Measurements from ENCODE around the gene ZNF662.

DNA sequence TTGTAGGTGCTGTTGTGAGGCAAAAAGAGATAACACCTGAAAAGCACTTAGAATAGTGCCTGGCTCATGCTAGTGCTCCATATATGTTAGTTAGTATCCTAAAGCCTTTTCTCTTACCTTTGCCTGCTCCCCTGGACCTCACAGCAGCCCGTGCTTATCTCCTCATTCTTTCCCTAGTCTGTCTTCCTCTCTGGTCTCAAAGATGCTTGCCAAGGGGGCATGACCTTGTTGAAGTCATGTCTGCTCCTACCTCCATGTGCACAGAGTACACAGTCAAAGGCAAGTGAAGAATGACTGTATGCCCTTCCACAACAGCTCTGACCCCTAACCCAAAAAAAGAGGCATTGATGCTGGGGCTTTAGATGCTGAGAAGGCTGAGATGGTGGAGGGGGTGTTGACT lies 29.5 kb upstream of the ZNF662 start:
- TF ChIP-seq EP300 (IDR thresholded peaks at IDR 0.05; ENCODE audit: low read depth), result no peak
- TF ChIP-seq CTCF (IDR thresholded peaks at IDR 0.05), result no peak
- no peak for TF ChIP-seq POLR2A (IDR thresholded peaks at IDR 0.05)

All from transverse colon (tissue), 3 donors.